ENCODE measurements around the gene CDON.
"Not testable (repeated sequence)": the region's sequence is repeated elsewhere in the genome, so short reads cannot be mapped to it uniquely, and the experiment has no call there.

The CDON gene

DNA sequence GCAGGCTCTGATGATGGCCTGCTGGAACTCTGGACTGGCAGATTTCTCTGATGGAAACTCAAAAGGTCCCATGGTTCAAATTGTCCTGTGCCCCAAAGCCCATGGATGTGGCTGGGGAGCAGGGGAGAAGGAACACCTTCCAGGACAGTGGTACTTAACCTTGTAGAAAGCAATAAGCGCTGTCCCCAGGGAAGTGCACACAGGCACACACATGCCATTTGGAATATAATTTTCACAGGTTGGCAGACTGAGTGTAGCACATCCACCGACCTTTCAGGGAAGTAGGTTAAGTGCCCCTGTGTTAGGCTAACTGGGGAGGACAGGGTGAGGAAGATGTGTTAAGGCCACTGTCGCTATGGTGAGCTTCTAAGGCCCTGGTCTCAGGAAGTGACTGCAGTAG, 140.5 kb downstream of the CDON start:
- H3K27me3 ChIP-seq: peaks cover 0 to 20% of the 10 kb centered on the region in 2 donors
- TF ChIP-seq, protein P1, sequence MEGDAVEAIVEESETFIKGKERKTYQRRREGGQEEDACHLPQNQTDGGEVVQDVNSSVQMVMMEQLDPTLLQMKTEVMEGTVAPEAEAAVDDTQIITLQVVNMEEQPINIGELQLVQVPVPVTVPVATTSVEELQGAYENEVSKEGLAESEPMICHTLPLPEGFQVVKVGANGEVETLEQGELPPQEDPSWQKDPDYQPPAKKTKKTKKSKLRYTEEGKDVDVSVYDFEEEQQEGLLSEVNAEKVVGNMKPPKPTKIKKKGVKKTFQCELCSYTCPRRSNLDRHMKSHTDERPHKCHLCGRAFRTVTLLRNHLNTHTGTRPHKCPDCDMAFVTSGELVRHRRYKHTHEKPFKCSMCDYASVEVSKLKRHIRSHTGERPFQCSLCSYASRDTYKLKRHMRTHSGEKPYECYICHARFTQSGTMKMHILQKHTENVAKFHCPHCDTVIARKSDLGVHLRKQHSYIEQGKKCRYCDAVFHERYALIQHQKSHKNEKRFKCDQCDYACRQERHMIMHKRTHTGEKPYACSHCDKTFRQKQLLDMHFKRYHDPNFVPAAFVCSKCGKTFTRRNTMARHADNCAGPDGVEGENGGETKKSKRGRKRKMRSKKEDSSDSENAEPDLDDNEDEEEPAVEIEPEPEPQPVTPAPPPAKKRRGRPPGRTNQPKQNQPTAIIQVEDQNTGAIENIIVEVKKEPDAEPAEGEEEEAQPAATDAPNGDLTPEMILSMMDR (IDR thresholded peaks at IDR 0.05): no peak
- H3K4me1 ChIP-seq: no peaks in the 10 kb centered on the region
- no peaks in the 10 kb centered on the region for H3K9me3 ChIP-seq
- intact Hi-C loops (cut with DNase I; ENCODE audit: low total_unique reads): loop anchor here (5.0 kb wide), 1 partner anchor 270 kb away; no protein-coding TSS in a partner anchor
- no peak overlapping the region for H3K4me3 ChIP-seq
- H3K27ac ChIP-seq: no peak overlapping the region
- H3K36me3 ChIP-seq: no peaks in the 10 kb centered on the region
- no peak for DNase-seq

DNA sequence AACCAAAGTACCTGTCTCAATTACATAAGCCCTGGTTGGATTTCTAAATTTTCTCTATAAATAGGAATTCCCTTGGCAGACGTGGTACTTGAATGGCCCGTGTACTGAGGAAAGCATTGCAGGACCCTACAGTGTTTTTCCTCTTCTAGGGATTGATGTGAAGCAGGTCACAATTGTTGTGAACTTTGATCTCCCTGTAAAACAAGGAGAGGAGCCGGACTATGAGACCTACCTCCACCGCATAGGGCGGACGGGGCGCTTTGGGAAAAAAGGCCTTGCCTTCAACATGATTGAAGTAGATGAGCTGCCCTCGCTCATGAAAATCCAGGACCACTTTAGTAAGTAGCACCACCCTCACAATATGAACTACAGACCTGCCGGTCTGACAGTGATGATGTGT, 141.6 kb downstream of the CDON start:
- Histone ChIP-seq H3K9me3 (no peaks in the 10 kb centered on the region), H3K4me3 (no peak overlapping the region), H3K36me3 (no peaks in the 10 kb centered on the region), H3K27me3 (peaks cover 0 to 24% of the 10 kb centered on the region in 2 donors), H3K27ac (no peak overlapping the region), H3K4me1 (no peaks in the 10 kb centered on the region)
- intact Hi-C loops (cut with DNase I; ENCODE audit: low total_unique reads): loop anchor here (5.0 kb wide), 1 partner anchor 271 kb away; no protein-coding TSS in a partner anchor
- TF ChIP-seq, protein P1 (IDR thresholded peaks at IDR 0.05): no peak
- no peak for DNase-seq

GRCh38 chr11:125918140-125918840, 144.4 kb downstream of the CDON start:
- no peaks in the 10 kb centered on the region for H3K9me3 ChIP-seq
- H3K4me3 ChIP-seq: no peak overlapping the region
- H3K36me3 ChIP-seq: no peaks in the 10 kb centered on the region
- intact Hi-C loops (cut with DNase I; ENCODE audit: low total_unique reads): no loop called here
- no peak overlapping the region for H3K27ac ChIP-seq
- H3K27me3 ChIP-seq: peaks cover 0 to 31% of the 10 kb centered on the region in 2 donors
- no peak for DNase-seq
- TF ChIP-seq, protein P1 (IDR thresholded peaks at IDR 0.05): no peak
- H3K4me1 ChIP-seq: no peaks in the 10 kb centered on the region

GRCh38 chr11:125916683-125917347, 145.9 kb downstream of the CDON start:
- Histone ChIP-seq H3K4me3 (no peak overlapping the region), H3K9me3 (no peaks in the 10 kb centered on the region), H3K4me1 (no peaks in the 10 kb centered on the region), H3K27me3 (peaks cover 0 to 34% of the 10 kb centered on the region in 2 donors), H3K27ac (no peak overlapping the region), H3K36me3 (no peaks in the 10 kb centered on the region)
- TF ChIP-seq, protein P1 (IDR thresholded peaks at IDR 0.05): no peak
- intact Hi-C loops (cut with DNase I; ENCODE audit: low total_unique reads): no loop called here
- DNase-seq: no peak

- intact Hi-C loops (cut with DNase I; ENCODE audit: low total_unique reads): loop anchor here (5.0 kb wide), 1 partner anchor 288 kb away; no protein-coding TSS in a partner anchor
- H3K9me3 ChIP-seq, DNase-seq, H3K4me1 ChIP-seq, H3K27ac ChIP-seq, H3K36me3 ChIP-seq, H3K4me3 ChIP-seq: not testable (repeated sequence)
- H3K27me3 ChIP-seq: peaks cover 0 to 30% of the 10 kb centered on the region in 2 donors
Measured at GRCh38 chr11:125914601-125915000, 148.1 kb downstream of the CDON start.

GRCh38 chr11:125910226-125910849, 152.3 kb downstream of the CDON start:
- Histone ChIP-seq H3K27ac (no peak overlapping the region), H3K4me1 (no peaks in the 10 kb centered on the region), H3K9me3 (no peaks in the 10 kb centered on the region), H3K36me3 (no peaks in the 10 kb centered on the region), H3K27me3 (peaks cover 0 to 19% of the 10 kb centered on the region in 2 donors), H3K4me3 (no peak overlapping the region)
- intact Hi-C loops (cut with DNase I; ENCODE audit: low total_unique reads): loop anchor here (5.0 kb wide), 1 partner anchor 292 kb away; no protein-coding TSS in a partner anchor
- no peak for DNase-seq
- TF ChIP-seq, protein P1 (IDR thresholded peaks at IDR 0.05): no peak
